HG02623 (cell line): ENCODE data around the gene ARHGEF17.

Experiments used
- ATAC-seq: cut with Tn5 transposase; IDR thresholded peaks from one replicate; pipeline ENCODE4 v1.9.1; 2021; ENCODE audit warnings: moderate library complexity; ENCODE audit not compliant: unreplicated experiment

The ARHGEF17 gene

GRCh38 chr11:73291196-73291595 lies 16.9 kb upstream of the ARHGEF17 start:
- ATAC-seq, result no peak

GRCh38 chr11:73291781-73292524 lies 16.1 kb upstream of the ARHGEF17 start:
- ATAC-seq, result no peak

GRCh38 chr11:73292525-73292894 lies 15.6 kb upstream of the ARHGEF17 start:
- no peak for ATAC-seq

- no peak for ATAC-seq
Measured at GRCh38 chr11:73293356-73293936, 14.6 kb upstream of the ARHGEF17 start.

GRCh38 chr11:73294604-73295003 lies 13.5 kb upstream of the ARHGEF17 start:
- ATAC-seq, result no peak

- ATAC-seq, result no peak
Measured at GRCh38 chr11:73295241-73295995, 12.7 kb upstream of the ARHGEF17 start.

GRCh38 chr11:73295996-73296318 lies 12.1 kb upstream of the ARHGEF17 start:
- no peak for ATAC-seq

GRCh38 chr11:73296501-73297230 lies 11.4 kb upstream of the ARHGEF17 start:
- ATAC-seq, result no peak

- ATAC-seq, result no peak
Measured at GRCh38 chr11:73297231-73297590, 10.9 kb upstream of the ARHGEF17 start.

GRCh38 chr11:73297702-73298101 lies 10.4 kb upstream of the ARHGEF17 start:
- no peak for ATAC-seq

GRCh38 chr11:73298233-73298632 lies 9.8 kb upstream of the ARHGEF17 start:
- ATAC-seq, result no peak

GRCh38 chr11:73299751-73300150 lies 8.3 kb upstream of the ARHGEF17 start:
- no peak for ATAC-seq

- ATAC-seq, result no peak
Measured at GRCh38 chr11:73306069-73306841, 1.8 kb upstream of the ARHGEF17 start.

- no peak for ATAC-seq
Measured at GRCh38 chr11:73306977-73307322, 1.1 kb upstream of the ARHGEF17 start.

GRCh38 chr11:73307323-73308002 lies 613 bp upstream of the ARHGEF17 start:
- ATAC-seq, result peak; percentile 47

GRCh38 chr11:73308961-73309919 lies 1.2 kb downstream of the ARHGEF17 start:
- ATAC-seq, result no peak

- ATAC-seq, result no peak
Measured at GRCh38 chr11:73310076-73310475, 2.0 kb downstream of the ARHGEF17 start.

GRCh38 chr11:73310661-73311393 lies 2.8 kb downstream of the ARHGEF17 start:
- ATAC-seq, result no peak
